PC-3 (cell line): Measurements from ENCODE around the gene TNFSF15.

Source experiments
- EZH2 ChIP-seq: fragments of 300-600 bp; sonication (generic); IDR thresholded peaks from one replicate; pipeline ENCODE4 v1.6.1; 2017; ENCODE audit warnings: antibody characterized with exemption, mild to moderate bottlenecking, low read length; ENCODE audit not compliant: unreplicated experiment
- EZH2phosphoT487 ChIP-seq: fragments of 300-600 bp; sonication (generic); IDR thresholded peaks from 2 replicates; pipeline ENCODE4 v1.6.1; 2018; ENCODE audit warnings: mild to moderate bottlenecking, antibody characterized with exemption, low read length, borderline replicate concordance
- TF ChIP-seq, protein P1 (sequence below): fragments of 300-600 bp; sonication (generic); conservative IDR thresholded peaks from 2 replicates; pipeline ENCODE4 v1.5.1; 2017; ENCODE audit warnings: antibody characterized with exemption, low read depth, mild to moderate bottlenecking, low read length

- TF ChIP-seq, protein P1, sequence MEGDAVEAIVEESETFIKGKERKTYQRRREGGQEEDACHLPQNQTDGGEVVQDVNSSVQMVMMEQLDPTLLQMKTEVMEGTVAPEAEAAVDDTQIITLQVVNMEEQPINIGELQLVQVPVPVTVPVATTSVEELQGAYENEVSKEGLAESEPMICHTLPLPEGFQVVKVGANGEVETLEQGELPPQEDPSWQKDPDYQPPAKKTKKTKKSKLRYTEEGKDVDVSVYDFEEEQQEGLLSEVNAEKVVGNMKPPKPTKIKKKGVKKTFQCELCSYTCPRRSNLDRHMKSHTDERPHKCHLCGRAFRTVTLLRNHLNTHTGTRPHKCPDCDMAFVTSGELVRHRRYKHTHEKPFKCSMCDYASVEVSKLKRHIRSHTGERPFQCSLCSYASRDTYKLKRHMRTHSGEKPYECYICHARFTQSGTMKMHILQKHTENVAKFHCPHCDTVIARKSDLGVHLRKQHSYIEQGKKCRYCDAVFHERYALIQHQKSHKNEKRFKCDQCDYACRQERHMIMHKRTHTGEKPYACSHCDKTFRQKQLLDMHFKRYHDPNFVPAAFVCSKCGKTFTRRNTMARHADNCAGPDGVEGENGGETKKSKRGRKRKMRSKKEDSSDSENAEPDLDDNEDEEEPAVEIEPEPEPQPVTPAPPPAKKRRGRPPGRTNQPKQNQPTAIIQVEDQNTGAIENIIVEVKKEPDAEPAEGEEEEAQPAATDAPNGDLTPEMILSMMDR, result no peak
- no peak for TF ChIP-seq EZH2
- no peak for TF ChIP-seq EZH2phosphoT487
These were observed 18.6 kb downstream of the TNFSF15 start for GRCh38 chr9:114787214-114787613.
